Measurements from ENCODE around the gene CNRIP1.

- TF ChIP-seq POLR2A (IDR thresholded peaks at IDR 0.05) (no peak), CTCF (IDR thresholded peaks at IDR 0.05 in 4 of 5, conservative IDR thresholded peaks at IDR 0.05 in 1 of 5) (no peak)
Observed at GRCh38 chr2:68320118-68320641, 431 bp upstream of the CNRIP1 start.

All from gastrocnemius medialis (tissue), 4 donors.